Brain pericyte (primary cell): ENCODE results near the gene LPAR3.
A peak's percentile ranks its signal among the peaks of the same experiment; 100 is the strongest.

Experiments
- DNase-seq: peaks from one replicate; pipeline ENCODE4 v3.0.0-alpha.2; 2012; ENCODE audit warnings: low read depth, low spot score

LPAR3 gene

GRCh38 chr1:84827976-84828375, 65.0 kb downstream of the LPAR3 start:
- no peak for DNase-seq

- no peak for DNase-seq
Measured at GRCh38 chr1:84827555-84827954, 65.5 kb downstream of the LPAR3 start.

- DNase-seq = no peak
Measured at GRCh38 chr1:84825161-84825560, 67.8 kb downstream of the LPAR3 start.

GRCh38 chr1:84823991-84824390, 69.0 kb downstream of the LPAR3 start:
- DNase-seq = no peak

- no peak for DNase-seq
Measured at GRCh38 chr1:84823511-84823910, 69.5 kb downstream of the LPAR3 start.

GRCh38 chr1:84810343-84810742, 82.7 kb downstream of the LPAR3 start:
- no peak for DNase-seq

GRCh38 chr1:84809023-84809422, 84.0 kb downstream of the LPAR3 start:
- DNase-seq = no peak

- no peak for DNase-seq
Measured at GRCh38 chr1:84803604-84804003, 89.4 kb downstream of the LPAR3 start.

GRCh38 chr1:84802567-84803232, 90.3 kb downstream of the LPAR3 start:
- no peak for DNase-seq

- no peak for DNase-seq
Measured at GRCh38 chr1:84800090-84801073, 92.6 kb downstream of the LPAR3 start.

GRCh38 chr1:84797603-84798002, 95.4 kb downstream of the LPAR3 start:
- no peak for DNase-seq

GRCh38 chr1:84795966-84796600, 96.9 kb downstream of the LPAR3 start:
- DNase-seq = no peak

- DNase-seq = no peak
Measured at GRCh38 chr1:84795213-84795612, 97.8 kb downstream of the LPAR3 start.

GRCh38 chr1:84792421-84792820, 100.6 kb downstream of the LPAR3 start:
- DNase-seq = no peak

GRCh38 chr1:84789014-84789413, 104.0 kb downstream of the LPAR3 start:
- DNase-seq = no peak

GRCh38 chr1:84785271-84786036, 107.6 kb downstream of the LPAR3 start:
- no peak for DNase-seq

- DNase-seq = no peak
Measured at GRCh38 chr1:84782881-84783280, 110.1 kb downstream of the LPAR3 start.

- peak; percentile 63 for DNase-seq
Measured at GRCh38 chr1:84781946-84782771, 110.8 kb downstream of the LPAR3 start.

GRCh38 chr1:84780000-84780716, 112.8 kb downstream of the LPAR3 start:
- no peak for DNase-seq

- no peak for DNase-seq
Measured at GRCh38 chr1:84776639-84777038, 116.4 kb downstream of the LPAR3 start.
